NT2/D1 (cell line): Measurements from ENCODE around the gene SS18L1.

Experiments
- SUZ12 ChIP-seq: IDR thresholded peaks from 2 replicates; pipeline ENCODE4 v1.6.1; 2011; ENCODE audit not compliant: insufficient read length, insufficient read depth; ENCODE audit errors: extremely low read depth
- YY1 ChIP-seq: IDR thresholded peaks from 2 replicates; pipeline ENCODE4 v1.6.1; 2011; ENCODE audit not compliant: insufficient read length, insufficient read depth
- ZNF274 ChIP-seq: IDR thresholded peaks from 2 replicates; pipeline ENCODE4 v1.6.1; 2011; ENCODE audit warnings: mild to moderate bottlenecking, low read depth, low read length

- no peak for TF ChIP-seq YY1
- TF ChIP-seq SUZ12: no peak
- no peak for TF ChIP-seq ZNF274
Measured at GRCh38 chr20:62146019-62146755, 2.6 kb downstream of the SS18L1 start.
